SH-SY5Y (cell line): ENCODE measurements around the gene LTBP4.

Experiments used
- GATA2 ChIP-seq: IDR thresholded peaks from 2 replicates; pipeline ENCODE4 v1.6.1; 2011; ENCODE audit warnings: mild to moderate bottlenecking, low read depth, low read length
- GATA3 ChIP-seq: IDR thresholded peaks from 2 replicates; pipeline ENCODE4 v1.6.1; 2011; ENCODE audit warnings: low read depth, mild to moderate bottlenecking, low read length, moderate library complexity

DNA sequence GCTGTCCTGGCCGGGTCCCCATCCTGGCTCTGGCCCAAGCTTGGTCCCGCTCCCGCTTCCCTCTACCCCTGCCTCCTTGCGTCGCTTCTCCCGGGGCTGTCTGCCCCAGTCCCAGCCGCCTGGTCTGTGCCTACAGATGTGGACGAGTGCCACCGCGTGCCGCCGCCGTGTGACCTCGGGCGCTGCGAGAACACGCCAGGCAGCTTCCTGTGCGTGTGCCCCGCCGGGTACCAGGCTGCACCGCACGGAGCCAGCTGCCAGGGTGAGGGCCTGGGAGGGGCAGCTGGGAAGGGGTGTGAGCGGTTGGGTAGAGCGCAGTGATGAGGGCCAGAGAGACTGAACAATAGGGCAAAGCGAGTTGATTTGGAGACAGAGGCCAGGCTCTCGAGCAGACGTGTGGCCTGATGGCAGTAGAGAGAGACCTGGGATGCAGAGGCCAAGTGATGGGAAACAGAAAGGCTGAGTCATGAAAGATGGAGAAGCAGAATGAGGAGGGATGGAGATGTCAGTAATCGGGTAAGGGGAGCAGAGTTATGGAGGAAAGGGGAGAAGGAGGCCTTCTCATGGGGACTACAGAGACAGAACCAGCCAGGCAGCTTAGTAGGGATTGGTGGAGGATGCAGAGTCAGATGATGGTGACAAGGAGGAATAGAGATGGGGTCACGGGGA, 9.4 kb downstream of the LTBP4 start:
- TF ChIP-seq GATA2 (no peak), GATA3 (no peak)
